ENCODE results near the gene FAM167B.

The FAM167B gene

GRCh38 chr1:32246888-32247273, at the start of gene FAM167B:
TSS of gene FAM167B (plus strand) at chr1:32247222. CDS start at chr1:32247422, 200 bp downstream.
- DNase-seq (ENCODE audit: extremely low spot score, insufficient read length, low read depth) = no peak
- no peak for FAIRE-seq

GRCh38 chr1:32197837-32198236, 49.2 kb upstream of the FAM167B start:
- no peak for FAIRE-seq
- no peak for DNase-seq (ENCODE audit: extremely low spot score, insufficient read length, low read depth)

DNA sequence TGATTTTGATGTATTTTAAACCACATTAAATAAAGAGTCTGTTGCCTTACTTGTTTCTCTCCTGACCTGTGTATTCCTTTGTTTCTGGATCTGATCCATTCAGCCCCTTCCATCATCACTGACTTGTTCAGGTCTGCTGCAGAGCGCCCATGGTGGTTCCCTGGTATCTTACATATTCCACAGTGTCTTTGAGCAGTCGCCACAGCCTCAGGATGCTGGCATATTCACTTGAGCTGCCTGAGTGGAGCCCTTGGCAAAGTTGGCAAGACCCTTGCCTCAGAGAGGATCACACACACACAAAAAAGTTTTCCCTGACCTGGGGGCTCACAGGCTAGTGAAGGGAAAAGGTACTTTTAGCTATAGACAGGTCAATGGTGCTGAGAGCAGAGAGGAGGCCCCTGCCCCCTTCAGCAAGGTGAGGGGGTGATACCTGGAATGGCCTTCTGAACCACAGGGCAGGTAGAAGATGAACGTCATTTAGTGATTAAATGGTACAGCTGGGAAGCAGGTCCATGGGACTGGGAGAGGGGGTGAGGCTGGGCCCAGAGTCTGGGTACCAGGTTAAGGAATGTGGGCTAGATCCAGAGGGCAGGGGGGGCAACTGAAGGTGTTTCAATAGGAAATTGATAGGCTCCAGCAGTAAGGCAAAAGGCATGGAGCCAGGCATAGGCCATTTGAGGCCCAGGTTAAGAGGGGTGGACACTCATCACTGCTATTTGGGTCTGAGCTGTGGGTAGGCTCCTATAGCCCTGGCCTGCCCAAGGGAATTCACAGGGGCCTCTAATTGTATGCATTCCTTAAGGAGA, 48.6 kb upstream of the FAM167B start:
- DNase-seq (ENCODE audit: extremely low spot score, insufficient read length, low read depth) (no peak), FAIRE-seq (no peak)

DNA sequence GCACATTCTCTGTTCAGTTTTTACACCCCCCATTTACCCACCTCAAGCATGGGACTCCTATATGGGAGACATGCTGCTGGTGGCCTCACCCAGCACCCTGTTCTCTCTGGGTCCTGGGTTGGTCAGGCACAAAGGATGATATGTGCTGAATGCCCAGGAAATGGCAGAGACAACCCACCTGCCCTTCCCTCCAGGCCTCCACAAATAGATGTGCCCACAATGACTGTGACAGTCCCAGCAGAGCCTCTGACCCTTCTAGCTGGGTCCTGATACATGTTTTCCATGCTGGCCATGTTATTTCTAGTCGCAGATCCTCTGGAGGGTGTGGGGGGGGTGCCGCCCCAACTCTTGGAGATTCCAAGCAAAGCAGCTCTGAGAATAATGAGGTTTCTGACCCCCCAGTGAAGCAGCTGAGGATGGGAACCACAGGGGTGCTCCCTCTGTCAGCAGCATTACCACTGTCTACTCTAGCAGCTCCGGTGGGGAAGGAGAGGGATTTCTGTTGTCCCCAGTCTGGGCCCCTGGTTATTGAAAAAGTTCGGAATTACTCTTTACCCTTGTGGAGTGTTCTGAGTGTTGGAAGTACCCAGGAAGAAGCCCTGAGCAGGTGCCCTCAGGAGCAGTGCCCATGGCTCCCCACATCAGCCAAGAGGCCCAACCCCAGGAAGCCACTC, 47.8 kb upstream of the FAM167B start:
- DNase-seq (ENCODE audit: extremely low spot score, insufficient read length, low read depth) (no peak), FAIRE-seq (no peak)

DNA sequence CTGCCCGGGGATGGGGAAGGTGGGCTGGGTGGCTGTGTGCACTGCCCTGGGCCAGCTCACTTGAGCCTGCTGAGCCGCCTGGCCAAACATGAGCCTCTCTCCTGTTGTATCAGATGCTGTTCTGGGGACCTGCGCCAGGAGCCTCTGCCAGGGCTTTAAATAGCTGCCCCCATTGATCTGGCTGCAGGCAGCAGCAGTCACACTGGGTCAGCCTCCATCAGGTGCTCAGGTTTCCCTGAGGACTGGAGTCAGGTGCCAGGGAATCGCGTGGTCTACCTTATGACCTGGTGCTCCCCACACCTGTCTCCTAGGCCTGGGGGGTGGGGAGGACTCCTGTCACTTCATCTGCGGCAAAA, 47.3 kb upstream of the FAM167B start:
- DNase-seq (ENCODE audit: extremely low spot score, insufficient read length, low read depth) (no peak), FAIRE-seq (no peak)

GRCh38 chr1:32200226-32201010, 46.6 kb upstream of the FAM167B start, which contains the start of gene CCDC28B:
TSS of gene CCDC28B (plus strand) at chr1:32200595. CDS start at chr1:32201936, 1,341 bp downstream.
- FAIRE-seq (peak; percentile 92), DNase-seq (ENCODE audit: extremely low spot score, insufficient read length, low read depth) (no peak)

DNA sequence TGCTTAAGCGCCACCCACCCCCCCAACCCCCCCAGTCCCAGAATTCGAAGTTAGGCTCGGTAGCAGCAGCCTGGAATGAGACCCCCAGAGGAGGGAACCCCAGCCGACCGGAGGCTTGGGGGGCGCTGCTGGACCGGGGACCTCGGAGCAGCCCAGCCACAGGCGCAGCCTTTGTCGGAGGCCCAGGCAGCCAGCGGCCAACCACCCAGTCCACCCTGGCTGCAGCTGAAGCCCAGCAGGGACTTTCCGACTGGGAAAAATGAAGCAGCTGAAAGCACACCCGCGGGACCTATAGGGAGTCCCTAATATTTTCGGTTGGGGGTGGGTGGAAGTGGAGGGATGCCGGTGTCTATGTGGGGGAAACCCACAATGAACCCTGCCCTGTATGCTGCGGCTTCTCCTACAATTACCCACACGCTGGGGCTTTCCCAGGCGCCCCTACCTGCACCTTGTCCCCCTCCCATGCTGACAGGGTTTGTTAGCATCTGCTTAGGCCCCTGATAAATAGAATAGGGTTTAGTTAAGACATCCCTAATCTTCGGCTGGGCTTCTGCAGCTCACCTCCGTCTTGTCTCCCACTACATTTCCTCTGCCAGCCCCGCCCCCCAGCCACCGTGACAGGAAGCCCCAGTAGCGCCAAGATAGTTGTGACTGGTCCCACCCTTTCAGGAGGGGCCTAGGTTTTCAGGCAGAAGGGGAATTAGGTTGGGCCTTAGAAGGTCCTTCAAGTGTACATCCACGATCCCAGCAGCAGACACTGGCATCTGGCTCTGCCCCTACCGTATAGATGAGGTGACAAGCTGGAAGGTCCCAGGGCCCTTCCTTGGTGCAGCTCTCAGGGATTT, 45.8 kb upstream of the FAM167B start:
- FAIRE-seq = peak; percentile 83
- DNase-seq (ENCODE audit: extremely low spot score, insufficient read length, low read depth) = no peak

DNA sequence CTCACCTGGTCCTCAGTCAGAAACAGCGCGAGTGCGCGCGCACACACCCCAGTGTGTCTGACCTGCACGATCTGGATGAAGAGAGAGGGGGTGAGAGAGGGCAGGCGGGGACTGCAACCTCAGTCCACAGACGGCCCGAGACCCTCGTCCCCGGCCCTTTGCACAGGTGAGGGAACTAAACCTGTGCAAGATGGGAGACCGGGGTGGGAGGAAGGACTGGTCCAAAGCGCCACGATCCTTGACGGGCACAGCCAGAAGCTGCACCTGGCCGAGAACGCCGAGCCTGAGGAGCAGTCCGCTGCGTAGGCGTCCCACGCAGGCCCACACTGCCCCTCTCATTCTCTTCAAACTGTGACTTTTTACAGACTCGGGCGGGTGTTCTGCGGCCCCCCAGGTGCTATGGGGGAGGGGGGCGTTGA, 42.1 kb upstream of the FAM167B start:
- FAIRE-seq (no peak), DNase-seq (ENCODE audit: extremely low spot score, insufficient read length, low read depth) (no peak)

DNA sequence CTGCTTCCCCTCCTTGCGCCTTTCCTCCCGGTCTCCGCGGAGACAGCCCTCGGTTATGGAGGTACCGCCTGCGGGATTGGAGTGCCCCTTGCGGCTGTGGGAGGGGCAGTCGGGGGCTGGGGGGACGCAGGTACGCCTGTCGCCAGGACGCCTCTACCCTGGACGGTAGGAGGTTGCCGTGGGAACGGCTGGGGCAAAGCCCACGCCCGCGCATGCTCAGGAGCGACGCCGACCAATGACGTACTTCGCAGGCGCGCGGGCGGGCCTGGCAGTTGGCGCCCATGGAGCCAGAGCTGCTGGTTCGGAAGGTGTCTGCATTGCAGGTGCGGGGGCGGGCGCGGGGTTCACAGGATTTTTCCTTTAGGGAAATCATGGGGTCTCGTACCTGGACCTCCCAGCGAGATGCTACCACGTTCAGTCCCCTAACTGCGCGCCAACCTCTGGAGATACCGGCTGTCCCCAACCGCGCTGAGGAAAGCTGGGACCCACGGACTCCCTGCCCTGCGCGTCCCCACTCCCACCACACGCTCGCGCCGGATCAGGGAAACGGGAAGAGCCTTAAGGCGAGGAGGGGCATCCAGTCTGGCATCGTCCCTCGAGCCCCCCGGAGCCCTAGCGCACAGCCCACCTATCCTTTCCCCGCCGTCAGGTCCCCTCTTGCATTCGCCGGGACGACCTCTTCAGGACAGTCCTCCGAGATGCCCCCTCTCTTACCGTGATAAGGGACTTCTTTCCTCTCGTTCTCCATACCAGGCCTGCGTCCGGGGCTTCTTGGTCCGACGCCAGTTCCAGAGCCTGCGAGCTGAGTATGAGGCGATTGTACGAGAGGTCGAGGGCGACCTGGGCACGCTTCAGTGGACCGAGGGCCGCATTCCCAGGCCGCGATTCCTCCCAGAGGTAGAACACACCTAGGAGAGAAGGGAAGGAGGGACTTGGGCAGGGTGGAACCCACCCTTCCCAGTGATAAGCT, 41.3 kb upstream of the FAM167B start, which contains the start of gene IQCC:
Gene IQCC, plus strand, starts transcription at position 271 of the 970 bp plus-strand sequence. Its CDS starts 11 bp downstream, at position 282.
- FAIRE-seq = peak; percentile 88
- peak; percentile 94 for DNase-seq (ENCODE audit: extremely low spot score, insufficient read length, low read depth)

DNA sequence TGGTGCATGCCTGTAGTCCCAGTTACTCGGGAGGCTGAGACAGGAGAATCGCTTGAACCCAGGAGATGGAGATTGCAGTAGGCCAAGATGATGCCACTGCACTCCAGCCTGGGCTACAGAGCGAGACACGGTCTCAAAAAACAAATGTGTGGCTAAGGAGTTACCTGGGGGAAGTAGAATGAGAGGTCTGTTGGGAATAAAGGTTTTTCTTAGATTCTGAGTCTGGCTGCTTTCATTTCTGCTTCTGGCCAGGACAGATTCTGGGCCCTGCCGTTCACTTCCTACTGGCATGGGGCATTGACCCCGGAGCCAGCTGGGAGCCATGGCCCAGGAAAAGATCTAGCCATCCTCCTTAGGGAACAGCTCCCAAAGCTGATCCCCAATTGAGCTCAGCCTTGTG, 38.6 kb upstream of the FAM167B start:
- no peak for FAIRE-seq
- no peak for DNase-seq (ENCODE audit: extremely low spot score, insufficient read length, low read depth)

- DNase-seq (ENCODE audit: extremely low spot score, insufficient read length, low read depth) (no peak), FAIRE-seq (no peak)
Observed at GRCh38 chr1:32208891-32209328, 38.1 kb upstream of the FAM167B start, which contains the start of gene DCDC2B. TSS of gene DCDC2B (plus strand) at chr1:32209089. CDS start at chr1:32209094, 5 bp downstream.

GRCh38 chr1:32215629-32216480, 31.2 kb upstream of the FAM167B start:
- DNase-seq (ENCODE audit: extremely low spot score, insufficient read length, low read depth) (peak; percentile 33), FAIRE-seq (peak; percentile 87)

GRCh38 chr1:32216566-32216965, 30.5 kb upstream of the FAM167B start:
- DNase-seq (ENCODE audit: extremely low spot score, insufficient read length, low read depth) = no peak
- FAIRE-seq = no peak

- DNase-seq (ENCODE audit: extremely low spot score, insufficient read length, low read depth) (no peak), FAIRE-seq (no peak)
Observed at GRCh38 chr1:32219022-32219421, 28.0 kb upstream of the FAM167B start.

DNA sequence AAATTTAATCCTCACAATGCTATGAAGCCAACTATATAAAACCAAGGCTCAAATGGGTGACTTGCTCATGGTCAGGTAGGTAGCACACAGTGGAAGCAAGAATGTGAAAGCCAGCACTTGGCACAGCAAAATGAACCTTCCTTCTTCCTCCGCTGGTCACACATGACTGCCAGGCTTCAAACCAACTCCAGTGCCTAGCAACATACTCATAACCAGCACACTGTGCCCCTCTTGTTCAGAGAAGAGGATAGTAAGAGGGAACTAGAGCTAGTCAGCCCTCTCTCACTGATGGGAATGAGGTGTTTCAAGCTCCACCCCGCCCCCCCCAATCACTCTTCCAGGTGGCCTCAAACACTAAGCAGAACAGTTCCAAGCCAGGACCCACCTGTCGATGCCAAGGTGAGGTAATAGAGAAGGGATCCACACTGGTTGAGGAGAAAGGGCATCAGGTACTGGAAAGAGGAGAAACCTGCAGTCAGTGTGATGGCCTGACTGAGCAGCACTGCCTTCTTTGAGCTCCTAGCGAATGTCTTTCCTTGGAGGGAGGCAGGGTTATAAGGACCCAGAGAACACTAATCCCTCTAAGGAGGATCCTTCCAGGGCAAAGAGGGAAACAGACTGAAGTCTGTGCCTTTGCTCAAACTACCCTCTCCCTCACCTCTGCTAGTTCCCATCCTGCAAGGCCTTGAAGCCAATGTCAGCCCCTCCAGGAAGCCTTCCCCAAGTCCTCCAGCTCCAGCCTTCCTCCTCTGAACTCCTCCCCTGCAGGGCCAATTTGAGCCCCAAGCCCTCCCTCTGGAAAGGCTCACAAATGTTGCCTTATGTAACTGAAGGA, 26.1 kb upstream of the FAM167B start:
- FAIRE-seq = no peak

GRCh38 chr1:32221581-32221979, 25.4 kb upstream of the FAM167B start:
- FAIRE-seq (no peak), DNase-seq (ENCODE audit: extremely low spot score, insufficient read length, low read depth) (no peak)

More for the DNA sequence above, 26.1 kb upstream of the FAM167B start:
- no peak for DNase-seq (ENCODE audit: extremely low spot score, insufficient read length, low read depth)

Data from GM18507 (cell line).